Measurements from ENCODE around the gene OR11A1.

OR11A1 gene

GRCh38 chr6:29456971-29457370 lies at the start of gene OR11A1, which contains the start of gene OR2H1:
OR11A1 (minus strand) TSS chr6:29457071; CDS start chr6:29427641, 29,430 bp downstream.
OR2H1 (plus strand) TSS chr6:29457155; CDS start chr6:29461770, 4,615 bp downstream.
- no peak for DNase-seq (ENCODE audit: low read depth)

GRCh38 chr6:29506446-29507067 lies 49.7 kb upstream of the OR11A1 start:
- no peak for DNase-seq (ENCODE audit: low read depth)

- no peak for DNase-seq (ENCODE audit: low read depth)
Measured at GRCh38 chr6:29505808-29506207, 48.9 kb upstream of the OR11A1 start.

- no peak for DNase-seq (ENCODE audit: low read depth)
Measured at GRCh38 chr6:29504961-29505360, 48.1 kb upstream of the OR11A1 start.

- no peak for DNase-seq (ENCODE audit: low read depth)
Measured at GRCh38 chr6:29502597-29502996, 45.7 kb upstream of the OR11A1 start.

GRCh38 chr6:29502181-29502580 lies 45.3 kb upstream of the OR11A1 start:
- no peak for DNase-seq (ENCODE audit: low read depth)

- DNase-seq (ENCODE audit: low read depth), result no peak
Measured at GRCh38 chr6:29501106-29501505, 44.2 kb upstream of the OR11A1 start.

- DNase-seq (ENCODE audit: low read depth), result no peak
Measured at GRCh38 chr6:29500594-29500993, 43.7 kb upstream of the OR11A1 start.

- DNase-seq (ENCODE audit: low read depth), result no peak
Measured at GRCh38 chr6:29499704-29500103, 42.8 kb upstream of the OR11A1 start.

- no peak for DNase-seq (ENCODE audit: low read depth)
Measured at GRCh38 chr6:29496961-29497360, 40.1 kb upstream of the OR11A1 start.

- DNase-seq (ENCODE audit: low read depth), result no peak
Measured at GRCh38 chr6:29495571-29495970, 38.7 kb upstream of the OR11A1 start.

GRCh38 chr6:29494131-29494530 lies 37.3 kb upstream of the OR11A1 start:
- DNase-seq (ENCODE audit: low read depth), result no peak

GRCh38 chr6:29493261-29493660 lies 36.4 kb upstream of the OR11A1 start:
- DNase-seq (ENCODE audit: low read depth), result no peak

- DNase-seq (ENCODE audit: low read depth), result no peak
Measured at GRCh38 chr6:29491574-29491973, 34.7 kb upstream of the OR11A1 start.

- no peak for DNase-seq (ENCODE audit: low read depth)
Measured at GRCh38 chr6:29490552-29490951, 33.7 kb upstream of the OR11A1 start.

GRCh38 chr6:29490055-29490454 lies 33.2 kb upstream of the OR11A1 start:
- DNase-seq (ENCODE audit: low read depth), result no peak

- no peak for DNase-seq (ENCODE audit: low read depth)
Measured at GRCh38 chr6:29489286-29489685, 32.4 kb upstream of the OR11A1 start.

- no peak for DNase-seq (ENCODE audit: low read depth)
Measured at GRCh38 chr6:29488874-29489273, 32.0 kb upstream of the OR11A1 start.

GRCh38 chr6:29487660-29488059 lies 30.8 kb upstream of the OR11A1 start, which contains the start of gene MAS1L:
MAS1L (minus strand) TSS chr6:29487956; CDS start chr6:29487902, 54 bp downstream.
- no peak for DNase-seq (ENCODE audit: low read depth)

GRCh38 chr6:29487131-29487530 lies 30.3 kb upstream of the OR11A1 start:
- no peak for DNase-seq (ENCODE audit: low read depth)

GRCh38 chr6:29486577-29486976 lies 29.7 kb upstream of the OR11A1 start:
- DNase-seq (ENCODE audit: low read depth), result no peak

- no peak for DNase-seq (ENCODE audit: low read depth)
Measured at GRCh38 chr6:29483735-29484134, 26.9 kb upstream of the OR11A1 start.

- DNase-seq (ENCODE audit: low read depth), result no peak
Measured at GRCh38 chr6:29483186-29483585, 26.3 kb upstream of the OR11A1 start.

- DNase-seq (ENCODE audit: low read depth), result no peak
Measured at GRCh38 chr6:29479560-29479959, 22.7 kb upstream of the OR11A1 start.
